GM19238 (cell line): ENCODE results near the gene AUNIP.

Experiments used
- DNase-seq: peaks from one replicate; pipeline ENCODE4 v3.0.0; 2011; ENCODE audit warnings: low spot score; ENCODE audit not compliant: insufficient read length

Gene AUNIP, protein sequence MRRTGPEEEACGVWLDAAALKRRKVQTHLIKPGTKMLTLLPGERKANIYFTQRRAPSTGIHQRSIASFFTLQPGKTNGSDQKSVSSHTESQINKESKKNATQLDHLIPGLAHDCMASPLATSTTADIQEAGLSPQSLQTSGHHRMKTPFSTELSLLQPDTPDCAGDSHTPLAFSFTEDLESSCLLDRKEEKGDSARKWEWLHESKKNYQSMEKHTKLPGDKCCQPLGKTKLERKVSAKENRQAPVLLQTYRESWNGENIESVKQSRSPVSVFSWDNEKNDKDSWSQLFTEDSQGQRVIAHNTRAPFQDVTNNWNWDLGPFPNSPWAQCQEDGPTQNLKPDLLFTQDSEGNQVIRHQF

DNA sequence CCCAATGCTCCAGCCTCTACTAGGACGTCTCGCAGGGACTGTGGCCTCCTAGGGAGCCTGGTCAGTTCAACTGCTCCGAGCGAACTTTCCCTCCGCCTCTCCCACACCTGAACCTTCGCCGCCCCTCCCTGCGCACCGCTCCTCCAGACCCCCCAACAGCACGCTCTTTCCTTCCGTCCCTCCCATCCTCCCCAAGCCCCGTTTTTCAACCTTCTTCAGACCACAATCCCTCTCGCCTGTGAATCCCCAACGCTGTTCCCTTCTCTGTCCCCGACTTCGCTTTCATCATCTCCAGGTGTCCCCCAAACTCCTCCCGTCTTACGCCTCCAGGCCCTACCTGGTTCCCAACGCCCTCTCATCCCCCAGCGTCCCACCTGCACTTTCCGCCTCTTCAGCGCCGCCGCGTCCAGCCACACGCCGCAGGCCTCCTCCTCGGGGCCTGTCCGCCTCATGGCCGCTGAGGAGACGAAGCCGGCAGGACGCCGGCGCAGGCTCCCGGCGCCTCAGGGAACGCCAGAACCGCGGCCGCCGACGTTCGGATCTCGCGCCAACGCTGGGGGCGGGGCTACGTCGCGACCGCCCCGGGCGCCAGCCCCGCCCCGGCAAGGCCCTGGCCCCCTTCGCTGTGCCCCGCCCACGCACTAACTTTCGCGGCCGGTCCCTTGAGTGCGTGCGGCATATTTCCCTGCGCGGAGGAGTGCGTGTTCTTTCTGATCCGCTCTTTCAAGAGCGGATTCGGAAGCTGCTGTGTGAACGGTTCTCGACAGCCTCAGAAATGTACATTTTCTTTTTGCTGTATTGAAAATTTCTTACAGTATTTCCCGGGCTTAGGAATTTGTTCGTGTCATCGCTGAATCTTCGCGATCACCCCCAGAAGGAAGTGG is at the start of gene AUNIP:
TSS of gene AUNIP (minus strand) at position 552 of the 884 bp plus-strand sequence. CDS start at position 452, 100 bp downstream.
- DNase-seq = peak; percentile 94

DNA sequence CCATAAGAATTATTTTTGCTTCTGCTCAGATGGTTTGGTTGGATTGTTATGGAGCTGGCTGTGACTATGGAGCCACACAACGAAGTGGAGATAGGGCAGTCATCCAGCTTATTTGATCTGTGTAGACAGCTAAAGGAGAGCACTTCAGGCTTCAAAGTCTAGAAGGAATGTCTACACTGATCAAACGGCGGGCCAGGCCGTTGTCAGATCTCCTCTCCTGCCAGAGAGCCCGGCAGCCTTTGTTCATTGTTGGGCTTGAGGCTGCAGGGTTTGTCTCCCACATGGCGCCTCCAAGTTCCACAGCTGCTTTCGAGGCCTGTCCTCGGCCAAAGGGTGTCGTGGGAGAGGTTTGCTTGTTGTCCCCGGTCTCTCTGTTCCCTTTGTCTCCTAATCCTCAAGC is 49.8 kb upstream of the AUNIP start:
- no peak for DNase-seq

DNA sequence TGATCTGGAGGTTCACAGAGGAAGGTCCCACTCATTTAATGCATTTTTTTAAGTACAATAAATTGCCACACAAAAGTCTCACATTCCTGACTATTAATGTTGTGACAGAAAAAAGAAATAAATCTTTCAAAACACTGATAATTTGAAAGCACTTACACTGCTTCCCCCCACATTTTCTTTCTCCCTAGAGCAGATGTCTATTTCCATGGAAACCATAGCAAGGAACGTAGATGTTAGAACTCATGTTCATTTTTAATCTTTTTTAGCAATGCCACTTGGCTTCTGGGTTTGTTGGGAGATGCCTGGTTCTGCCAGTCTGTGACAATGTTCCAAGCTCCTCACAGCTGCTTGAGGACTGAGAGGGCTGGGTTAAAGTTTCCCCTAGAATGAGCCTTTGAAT is 48.9 kb upstream of the AUNIP start:
- no peak for DNase-seq

DNA sequence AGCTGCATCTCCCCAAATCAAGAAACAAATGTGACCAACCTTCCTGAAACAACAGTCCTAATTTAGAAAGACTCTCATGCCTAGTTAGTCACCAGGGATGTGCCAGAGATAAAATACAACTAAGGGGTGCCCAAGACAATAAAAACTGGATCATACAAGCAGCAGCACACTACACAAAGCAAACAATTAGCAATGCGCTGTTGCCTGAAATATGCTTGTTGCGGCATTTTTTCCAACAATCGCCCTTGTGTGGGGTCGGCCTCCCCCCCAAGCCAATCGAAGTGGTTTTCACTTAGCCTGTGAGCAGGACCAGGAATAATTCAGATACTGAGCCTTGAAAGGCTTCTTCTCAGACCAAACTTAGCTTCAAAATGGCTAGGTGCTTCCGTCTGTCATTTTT is 48.3 kb upstream of the AUNIP start:
- no peak for DNase-seq

DNA sequence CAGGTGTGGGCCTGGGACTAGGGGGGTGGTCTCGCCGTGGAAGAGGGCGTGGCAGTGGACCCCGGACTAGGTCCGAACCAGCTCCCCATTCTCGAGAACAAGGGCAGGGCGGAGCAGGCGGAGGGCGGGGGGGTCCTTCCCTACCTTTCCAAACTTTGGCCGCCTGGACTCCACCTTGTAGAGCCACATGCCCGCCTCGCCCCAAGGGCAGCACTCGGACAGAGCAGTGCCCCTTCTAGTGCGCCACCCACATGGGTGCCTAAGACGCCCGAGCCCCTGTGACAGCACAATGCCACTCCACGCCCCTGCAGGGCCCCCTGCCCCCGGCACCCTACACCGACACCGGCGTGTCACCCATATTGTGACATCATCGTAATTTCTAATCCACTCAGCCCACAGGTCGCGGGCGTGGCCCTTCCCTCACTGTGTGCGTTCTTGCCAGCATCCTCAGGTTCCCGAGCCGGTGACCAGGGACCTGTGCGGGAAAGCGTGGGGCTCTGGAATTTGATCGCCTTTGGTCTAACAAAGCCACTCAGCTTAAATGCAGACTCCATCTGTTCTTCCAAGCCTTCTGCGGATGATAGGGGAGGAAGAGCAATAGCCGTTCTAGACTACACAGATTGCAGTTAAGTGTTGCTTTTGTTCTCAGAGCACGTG is 47.5 kb upstream of the AUNIP start:
- no peak for DNase-seq

DNA sequence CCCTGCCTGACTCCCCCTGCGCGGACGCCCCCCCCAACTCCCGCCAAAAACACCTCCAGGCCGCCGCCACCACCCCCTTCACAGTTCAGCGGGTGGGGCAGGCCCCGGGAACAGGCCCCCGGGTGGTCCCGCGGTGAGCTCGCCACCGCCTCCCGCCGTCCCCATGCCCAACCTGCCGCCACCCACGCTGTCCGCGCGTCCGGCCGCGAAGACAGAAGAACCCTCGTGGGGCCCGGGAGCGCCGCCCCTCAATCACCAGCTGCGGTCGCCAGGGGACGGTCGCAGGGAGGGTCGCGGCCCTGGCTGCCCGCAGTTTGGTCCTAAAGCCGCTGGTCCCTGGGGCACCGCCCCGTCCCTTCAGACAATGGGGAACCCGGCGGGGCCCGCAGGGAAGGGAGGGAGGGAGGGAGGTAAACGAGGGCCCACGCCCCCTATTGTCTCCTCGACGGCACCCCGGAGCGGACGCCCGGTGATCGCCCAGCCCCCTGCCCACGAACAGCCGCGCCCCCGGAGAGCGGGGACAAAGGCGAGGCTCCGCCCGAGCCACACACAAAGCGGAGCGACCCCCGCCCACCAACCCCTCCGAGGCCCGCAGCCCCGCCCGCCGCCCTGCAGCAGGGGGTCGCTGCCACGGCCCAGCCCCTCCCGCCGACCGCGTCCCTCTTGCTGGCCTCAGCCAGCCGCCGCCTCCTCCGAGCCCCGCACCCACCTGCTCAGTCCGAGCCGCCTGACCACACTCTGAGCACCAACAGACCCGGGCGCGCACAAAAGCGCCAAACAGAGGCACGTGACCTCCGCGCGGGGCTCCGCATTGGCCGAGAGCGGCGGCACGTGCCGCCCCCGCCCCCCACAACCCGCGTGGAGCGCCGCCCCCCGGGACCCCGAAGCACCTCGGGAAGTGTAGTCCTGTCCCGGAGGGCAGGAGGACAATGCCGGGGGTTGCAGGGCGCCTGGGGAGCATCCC is 46.7 kb upstream of the AUNIP start, which contains the start of gene STMN1:
TSS of gene STMN1 (minus strand) at position 740 of the 964 bp plus-strand sequence. CDS start 1,743 bp downstream, outside the sequence.
- DNase-seq = peak; percentile 94

DNA sequence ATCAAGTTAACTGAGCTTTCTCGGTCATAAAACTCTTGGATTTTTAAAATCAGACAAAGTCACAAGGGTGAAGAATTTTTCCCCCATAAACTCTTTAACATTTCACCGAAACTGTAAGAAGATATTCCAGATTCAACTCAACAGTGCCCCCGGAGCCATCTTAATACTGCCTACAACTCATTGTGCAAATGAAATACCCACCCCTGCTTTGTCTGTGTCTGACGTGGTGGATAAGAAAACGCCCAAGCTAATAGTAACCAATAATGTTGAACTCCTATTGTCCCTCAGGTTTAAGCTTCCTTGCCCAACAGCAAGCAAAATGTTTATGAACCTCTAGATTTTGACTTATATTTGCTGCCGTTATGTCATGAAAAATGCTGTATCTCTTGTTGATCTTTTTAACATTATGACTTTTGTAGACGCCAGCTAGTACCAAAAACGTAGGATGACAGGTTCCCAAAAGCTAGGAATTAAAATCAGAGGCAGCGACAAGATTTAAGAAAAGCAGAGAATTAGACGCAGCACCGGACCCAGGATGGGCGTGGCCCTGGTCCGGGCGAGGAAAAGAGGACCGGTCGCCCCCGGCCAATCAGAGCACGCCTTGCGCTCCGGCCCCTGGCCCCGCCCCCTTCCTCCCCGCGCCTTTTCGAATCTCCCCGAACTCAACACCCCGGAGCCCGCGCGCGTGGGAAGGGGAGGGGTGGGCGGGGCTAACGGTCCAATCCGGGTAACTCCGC is 45.9 kb upstream of the AUNIP start:
- peak; percentile 94 for DNase-seq

DNA sequence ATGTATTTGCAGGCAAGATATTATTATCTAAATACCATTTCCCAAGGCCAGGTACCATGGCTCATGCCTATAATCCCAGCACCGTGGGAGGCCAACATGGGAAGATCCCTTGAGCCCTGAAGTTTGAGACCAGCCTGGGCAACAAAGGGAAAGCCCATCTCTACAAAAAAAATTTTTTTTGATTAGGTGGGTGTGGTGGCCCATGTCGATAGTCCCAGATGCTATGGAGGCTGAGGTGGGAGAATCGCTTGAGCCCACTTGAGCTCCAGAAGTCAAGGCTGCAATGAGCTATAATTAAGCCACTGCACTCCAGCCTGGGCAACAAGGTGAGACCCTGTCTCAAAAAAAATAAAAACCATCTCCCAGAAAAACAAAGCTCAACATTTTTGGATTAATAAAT is 44.7 kb upstream of the AUNIP start:
- no peak for DNase-seq

DNA sequence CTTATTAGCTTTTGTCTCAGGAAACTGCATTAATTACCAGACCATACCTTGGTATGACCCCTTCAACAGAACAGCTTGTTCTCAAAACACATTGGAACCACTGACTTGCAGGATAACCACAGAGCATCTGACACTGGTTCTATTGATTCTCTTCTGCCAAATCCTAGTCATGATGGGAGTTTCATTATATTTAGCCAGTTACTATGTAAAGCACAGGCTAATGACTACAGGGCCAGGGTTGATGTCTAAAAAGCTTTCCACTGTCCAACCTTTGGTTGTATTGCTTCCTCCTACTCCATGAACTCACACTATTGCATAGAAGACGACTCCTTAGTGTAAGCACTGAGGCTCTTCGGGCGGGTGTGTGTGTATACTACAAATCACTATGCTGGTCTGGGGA is 43.2 kb upstream of the AUNIP start:
- DNase-seq = no peak

DNA sequence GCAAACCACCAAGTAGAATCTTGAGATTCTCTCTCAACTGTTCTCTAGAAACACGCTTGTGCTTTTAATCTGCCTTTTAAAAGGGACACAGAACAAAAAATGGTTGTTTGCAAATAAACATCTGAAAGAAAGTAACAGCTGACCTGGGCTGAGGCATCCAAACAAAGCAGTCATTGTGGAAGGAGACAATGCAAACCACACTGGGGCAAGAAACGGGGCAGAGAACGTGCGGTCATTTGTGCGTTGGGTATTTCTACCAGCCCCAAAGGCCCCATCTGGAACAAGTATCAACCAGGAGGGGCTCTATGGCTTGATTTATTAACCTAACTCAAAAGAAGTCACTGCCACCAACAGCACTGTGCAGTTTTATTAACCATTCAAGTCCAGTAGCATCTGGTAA is 41.0 kb upstream of the AUNIP start:
- DNase-seq = no peak

DNA sequence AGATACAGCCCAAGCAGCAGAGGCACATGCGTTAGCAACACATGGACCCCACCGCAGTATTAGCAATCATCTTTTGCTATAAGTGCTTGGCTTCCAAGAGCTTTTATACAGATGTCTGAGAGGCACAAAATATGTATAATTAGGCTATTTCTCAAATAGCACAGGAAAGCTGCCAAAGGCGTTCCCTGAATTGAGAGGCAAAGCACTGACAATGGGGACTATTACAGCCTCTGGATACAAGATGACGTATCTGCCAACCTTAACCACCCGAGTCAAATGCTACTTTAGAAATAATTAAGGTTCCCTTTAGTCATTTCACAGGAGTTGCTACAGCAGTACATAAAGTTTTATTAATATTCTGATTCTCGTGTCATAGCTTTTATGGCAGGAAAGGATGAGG is 40.5 kb upstream of the AUNIP start:
- DNase-seq = no peak

DNA sequence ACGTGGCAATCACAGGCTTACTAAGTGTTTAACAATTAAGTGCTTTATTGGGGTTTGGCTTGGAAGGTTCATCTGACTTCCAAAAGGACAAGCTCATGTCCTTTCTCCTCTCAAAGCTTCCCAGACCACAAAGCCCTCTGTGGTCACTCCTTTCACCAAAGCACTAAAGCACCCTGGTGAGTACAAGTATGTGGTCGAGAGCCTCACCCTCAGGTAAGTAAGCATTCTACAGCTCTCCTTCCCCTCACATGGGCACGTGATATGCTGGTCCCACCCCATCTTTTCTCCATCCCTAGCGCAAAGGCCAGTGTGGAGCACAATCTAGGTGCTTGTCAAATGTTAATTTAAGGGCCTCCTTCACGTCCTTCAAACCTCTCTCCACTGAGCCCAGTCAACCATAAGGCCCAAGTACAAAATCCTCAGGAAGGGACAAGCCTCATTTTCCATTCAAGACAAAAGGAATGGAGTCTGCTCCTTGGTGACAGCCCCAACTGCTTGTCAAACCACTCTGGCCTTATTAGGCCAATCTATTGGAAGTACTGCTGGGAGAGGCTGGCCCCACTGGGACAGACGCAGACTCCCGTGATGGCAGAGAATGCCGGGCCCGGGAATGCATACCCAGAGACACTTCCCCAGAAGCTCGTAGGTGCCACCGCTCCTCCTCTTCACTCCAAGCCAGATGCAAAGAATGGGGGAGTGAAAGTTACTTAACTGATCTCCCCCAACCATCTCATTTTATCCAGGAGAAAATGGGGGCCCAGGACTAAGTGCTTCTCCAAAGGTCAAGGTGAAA is 39.2 kb upstream of the AUNIP start:
- DNase-seq = no peak

DNA sequence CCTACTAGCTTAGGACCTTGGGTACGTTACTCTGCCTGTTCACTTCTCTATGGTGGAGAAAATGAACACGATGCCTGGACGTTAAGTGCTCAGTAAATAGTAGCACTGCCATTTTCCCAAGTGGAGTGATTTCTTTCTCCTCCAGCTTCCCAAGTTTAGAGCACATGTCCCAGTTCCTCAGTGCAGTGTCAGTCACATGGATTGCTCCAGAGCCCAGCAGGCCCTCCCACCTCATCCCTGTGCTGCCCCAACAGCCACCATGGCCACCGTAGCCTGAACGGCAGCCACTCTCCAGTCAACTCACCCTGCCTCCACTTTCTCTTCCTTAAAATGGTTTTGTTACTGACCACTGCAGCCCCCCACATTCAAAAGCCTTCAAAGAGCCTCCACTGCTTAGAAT is 38.5 kb upstream of the AUNIP start:
- DNase-seq = no peak

DNA sequence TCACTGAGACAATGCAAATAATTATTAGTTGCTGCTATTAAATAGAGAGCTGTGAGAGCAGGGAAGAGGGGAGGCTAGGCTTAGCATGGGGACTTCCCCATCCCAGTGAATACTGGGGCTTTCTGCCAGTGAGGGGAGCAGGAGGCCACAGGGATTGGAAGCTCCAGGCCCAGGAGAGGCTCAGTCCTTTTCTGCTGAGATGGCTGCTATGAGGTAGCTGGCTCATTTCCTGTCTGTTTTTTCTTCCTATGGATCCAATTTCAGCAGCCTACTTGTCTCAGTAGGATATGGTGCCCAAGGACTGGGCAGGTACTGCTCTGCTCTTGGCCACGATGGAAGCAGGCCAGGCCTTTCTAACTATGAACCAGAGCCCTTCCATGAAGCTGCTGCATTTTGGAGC is 37.0 kb upstream of the AUNIP start:
- no peak for DNase-seq

DNA sequence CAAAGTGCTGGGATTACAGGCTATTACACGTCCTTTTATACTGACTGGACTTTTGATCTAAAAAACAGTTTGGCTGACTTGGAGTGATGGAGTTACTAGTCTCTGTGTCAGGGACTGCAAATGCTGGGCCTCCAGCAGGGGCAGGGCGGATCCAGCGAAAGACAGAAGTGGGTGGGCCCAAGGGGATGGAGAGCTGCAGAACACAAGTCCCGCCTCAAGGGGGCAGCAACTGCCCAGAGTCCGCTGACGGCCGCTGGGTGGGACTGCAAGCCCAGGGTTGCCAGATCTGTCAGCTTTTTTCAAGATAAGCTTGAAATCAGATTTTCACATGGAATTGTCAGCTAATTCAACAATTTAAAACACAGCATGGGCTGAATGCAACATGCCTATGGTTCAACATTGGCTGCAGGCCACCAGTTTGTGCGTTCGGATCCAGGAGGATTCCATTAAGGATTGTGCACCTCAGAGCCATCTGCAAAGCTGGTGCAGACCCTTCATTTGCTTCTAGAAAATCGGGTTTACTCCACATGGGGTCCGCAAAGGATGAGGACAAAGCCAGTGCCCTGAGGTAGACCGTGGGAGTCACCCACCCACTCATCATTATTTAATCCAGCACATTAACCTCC is 36.2 kb upstream of the AUNIP start:
- peak; percentile 96 for DNase-seq

DNA sequence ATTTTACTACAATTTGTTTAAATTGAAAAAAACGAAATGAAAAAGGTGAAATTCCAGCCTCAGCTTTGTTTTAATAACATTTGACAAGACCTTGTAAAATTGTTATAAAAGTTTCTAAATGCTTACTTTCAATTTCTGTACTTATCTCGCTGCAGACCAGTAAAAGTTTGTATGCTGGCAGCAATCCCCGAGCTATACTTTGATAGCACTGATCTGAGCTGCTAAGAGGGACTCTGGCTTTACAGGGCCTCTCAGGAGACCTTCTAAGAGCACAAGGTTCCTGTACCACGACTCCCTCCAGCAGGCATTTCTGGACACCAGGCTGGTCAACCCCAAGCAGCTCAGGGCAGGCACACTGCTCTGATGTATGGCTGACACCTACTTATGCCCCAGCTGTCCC is 33.9 kb upstream of the AUNIP start:
- DNase-seq = no peak

DNA sequence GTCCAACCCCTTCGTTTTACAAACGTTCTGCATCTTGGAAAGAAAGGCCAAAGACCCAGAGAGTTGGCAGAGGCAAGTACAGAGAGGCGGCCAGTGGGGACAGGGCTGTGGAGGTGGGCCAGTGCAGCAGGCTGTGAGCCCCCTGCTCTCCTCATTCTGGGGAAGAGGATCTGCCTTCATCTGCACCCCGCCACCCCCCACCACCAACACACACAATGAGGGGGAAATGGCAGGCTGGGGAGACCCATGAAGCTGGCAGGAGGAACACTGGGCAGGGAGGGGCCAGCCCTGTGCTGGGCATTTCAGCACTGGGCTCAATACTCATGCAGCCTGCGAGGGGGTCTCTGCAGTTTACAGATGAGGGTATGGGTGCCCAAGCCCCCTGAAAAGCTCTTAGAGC is 32.3 kb upstream of the AUNIP start:
- no peak for DNase-seq

DNA sequence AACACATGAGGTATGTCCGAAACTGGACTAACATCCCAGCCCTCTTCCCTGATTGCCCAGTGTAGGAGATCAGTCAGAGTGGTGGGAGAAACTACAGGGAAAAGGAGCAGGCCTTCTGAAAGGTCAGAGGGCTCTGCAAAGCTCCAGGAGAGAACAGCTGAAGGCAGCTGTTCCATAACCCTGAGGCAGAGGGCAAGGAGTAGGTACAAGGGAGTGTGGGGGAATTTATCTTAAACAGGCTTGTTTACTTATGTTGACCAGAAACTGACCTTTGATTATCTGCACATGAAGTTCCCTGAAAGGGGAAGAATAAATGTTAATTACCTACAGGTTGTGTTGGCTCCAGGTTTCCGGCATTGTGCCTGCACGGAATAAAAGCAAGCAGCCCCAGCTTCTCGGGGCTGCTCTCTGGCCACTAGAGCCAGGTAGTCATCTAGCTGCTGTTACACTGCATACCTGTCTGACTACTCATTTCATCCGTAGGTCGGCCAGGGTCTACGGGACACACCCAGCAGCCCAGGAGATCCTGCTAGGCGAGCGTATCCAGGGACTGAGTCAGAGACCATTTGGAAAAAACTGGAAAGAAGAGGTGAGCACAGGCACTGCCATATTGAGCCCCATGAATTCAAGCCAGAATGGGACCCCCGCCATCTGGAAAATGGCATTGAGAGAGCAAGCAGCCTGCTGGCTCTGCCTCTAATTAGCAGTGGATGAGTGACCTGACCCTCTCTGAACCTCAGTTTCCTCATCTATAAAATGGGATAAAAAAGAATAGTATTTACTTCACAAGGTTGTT is 31.2 kb upstream of the AUNIP start:
- no peak for DNase-seq
